22Rv1 (cell line): ENCODE results near the gene MRPS24.

Source experiments
- H3K27ac ChIP-seq: fragments of 450-650 bp; 2 replicates; pipeline ENCODE4 v1.5.1; 2017
- CTCF ChIP-seq: fragments of 450-650 bp; IDR thresholded peaks from 2 replicates; pipeline ENCODE4 v1.5.1; 2017; ENCODE audit warnings: mild to moderate bottlenecking
- ZFX ChIP-seq: fragments of 450-650 bp; IDR thresholded peaks from 2 replicates; pipeline ENCODE4 v1.6.1; 2017; ENCODE audit warnings: antibody characterized with exemption, borderline replicate concordance

MRPS24 gene

DNA sequence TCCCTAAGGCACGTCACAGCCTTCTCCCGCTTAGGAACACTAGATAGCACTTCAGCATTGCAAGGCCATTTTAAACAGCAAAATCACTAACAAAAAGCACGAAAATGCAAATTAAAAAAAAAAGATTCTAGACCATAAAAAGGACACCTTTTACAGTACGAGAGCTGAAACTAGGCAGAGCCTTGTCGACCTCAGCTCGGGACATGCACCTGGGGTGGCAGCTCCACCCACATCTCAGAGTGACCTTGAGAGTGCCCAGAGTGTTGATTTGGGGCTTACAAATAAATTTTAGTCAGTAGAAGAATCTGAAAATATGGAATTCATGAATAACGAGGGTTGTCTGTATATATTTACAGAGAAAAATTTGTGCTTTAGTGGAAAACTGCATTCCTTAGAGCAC is 1.1 kb downstream of the MRPS24 start:
- no peak for TF ChIP-seq ZFX
- H3K27ac ChIP-seq: peak overlapping the region; percentile 54

GRCh38 chr7:43865277-43865676 is 4.0 kb downstream of the MRPS24 start:
- TF ChIP-seq CTCF: no peak
- TF ChIP-seq ZFX: no peak

DNA sequence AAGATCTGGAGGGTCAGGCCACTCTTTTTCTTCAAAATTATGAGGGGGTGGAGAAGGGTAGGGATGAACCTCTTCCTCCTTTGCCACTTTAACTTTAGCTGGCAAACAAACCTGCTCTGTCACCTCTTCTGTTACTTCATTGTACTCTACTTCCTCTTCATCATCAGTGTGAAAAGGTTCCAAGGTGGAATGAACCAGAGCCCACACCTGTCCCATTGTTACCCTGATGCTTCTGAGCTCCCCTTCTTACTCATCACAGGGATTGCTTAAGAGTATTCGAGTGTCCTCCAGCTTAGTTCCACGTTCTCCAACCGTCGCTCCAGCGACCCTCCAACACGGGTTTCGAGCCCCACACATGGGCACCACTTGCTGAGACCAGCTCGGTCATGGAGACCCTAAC is 5.2 kb downstream of the MRPS24 start:
- no peak overlapping the region for H3K27ac ChIP-seq
- TF ChIP-seq ZFX (no peak), CTCF (no peak)

More at GRCh38 chr7:43865277-43865676, 4.0 kb downstream of the MRPS24 start:
- H3K27ac ChIP-seq: no peak overlapping the region

DNA sequence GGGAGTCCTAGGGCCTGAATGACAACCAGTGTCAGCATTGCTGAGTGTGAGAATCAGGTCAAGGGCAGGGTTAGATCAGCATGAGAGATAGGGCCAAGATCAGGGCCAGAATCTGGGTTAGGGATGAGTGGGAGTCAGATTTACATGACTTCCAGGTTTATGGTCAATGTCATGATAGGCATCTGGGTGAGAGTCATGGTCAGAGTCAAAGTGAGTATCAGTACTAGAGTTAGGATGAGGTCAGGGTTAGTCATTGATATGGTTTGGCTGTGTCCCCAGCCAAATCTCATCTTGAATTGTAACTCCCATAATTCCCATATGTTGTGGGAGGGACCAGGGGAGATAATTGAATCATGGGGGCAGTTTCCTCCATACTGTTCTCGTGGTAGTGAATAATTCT is 12.3 kb downstream of the MRPS24 start:
- no peak overlapping the region for H3K27ac ChIP-seq
- TF ChIP-seq ZFX: no peak
- no peak for TF ChIP-seq CTCF

- no peak for TF ChIP-seq CTCF
- TF ChIP-seq ZFX: no peak
These were observed 13.0 kb downstream of the MRPS24 start for GRCh38 chr7:43856316-43856715.

GRCh38 chr7:43855176-43855575 is 14.1 kb downstream of the MRPS24 start:
- H3K27ac ChIP-seq: no peak overlapping the region
- TF ChIP-seq CTCF: no peak
- TF ChIP-seq ZFX: no peak

More at GRCh38 chr7:43856316-43856715, 13.0 kb downstream of the MRPS24 start:
- no peak overlapping the region for H3K27ac ChIP-seq

DNA sequence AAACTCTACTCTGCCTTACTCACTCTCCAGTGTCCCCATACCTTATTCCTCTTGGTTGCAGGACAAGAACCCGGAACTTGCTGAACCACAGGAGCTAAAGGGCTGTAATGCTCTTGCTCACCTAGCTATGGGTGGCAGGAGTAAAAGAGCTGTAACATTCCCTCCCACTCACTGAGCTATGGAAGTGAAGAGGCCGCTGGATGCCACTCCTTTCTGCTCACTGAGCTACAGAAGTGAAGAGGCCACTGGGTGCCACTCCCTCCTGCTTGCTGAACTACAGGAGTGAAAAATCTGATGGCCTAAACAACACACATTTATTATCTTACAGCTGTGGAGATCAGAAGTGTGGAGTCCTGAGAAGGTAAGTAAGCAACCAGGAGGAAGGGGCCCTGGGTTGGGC is 17.5 kb downstream of the MRPS24 start:
- H3K27ac ChIP-seq: no peak overlapping the region
- TF ChIP-seq CTCF (no peak), ZFX (no peak)

DNA sequence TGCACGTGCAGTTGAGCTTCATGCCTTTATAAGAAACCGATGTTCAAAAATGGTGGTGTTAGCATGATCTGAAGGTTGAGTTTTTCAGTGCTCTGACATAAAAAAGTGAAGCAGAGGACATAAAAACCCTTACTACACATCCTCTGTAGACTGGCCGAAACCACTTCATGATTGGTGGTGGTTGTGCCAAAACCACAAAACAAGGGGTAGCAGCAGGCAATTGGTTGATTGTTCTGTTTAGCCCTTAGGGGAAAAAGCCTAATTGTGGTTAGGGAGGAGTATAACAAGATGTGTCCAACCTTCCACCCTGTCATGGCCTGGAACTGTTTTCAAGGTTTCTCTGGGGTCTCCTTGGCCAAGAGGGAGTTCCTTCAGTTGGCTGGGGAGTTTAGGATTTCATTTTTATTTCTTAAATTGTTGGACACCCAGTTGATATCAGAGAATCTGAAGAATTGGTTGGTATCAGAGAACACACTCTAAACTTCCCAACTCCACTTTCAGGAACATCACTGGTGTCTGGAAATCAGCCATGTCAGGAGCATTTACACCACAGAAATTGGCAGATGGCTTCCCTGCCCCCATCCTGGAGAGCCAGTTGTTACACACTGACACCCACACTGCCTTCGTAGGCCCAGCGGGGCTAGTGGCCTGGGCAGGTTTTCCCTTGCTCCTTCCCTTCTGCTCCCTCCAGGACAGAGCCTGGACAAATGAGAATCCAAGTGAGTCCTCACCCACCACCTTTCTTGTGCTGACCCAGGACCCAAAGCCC is 18.8 kb downstream of the MRPS24 start:
- no peak overlapping the region for H3K27ac ChIP-seq
- TF ChIP-seq CTCF (no peak), ZFX (no peak)
